NCI-H128 (cell line): Measurements from ENCODE around the gene CIITA.
"Not testable (repeated sequence)": the region's sequence is repeated elsewhere in the genome, so short reads cannot be mapped to it uniquely, and the experiment has no call there.

Source experiments
- DNase-seq: peaks from one replicate; lab custom pipeline; 2025; ENCODE audit not compliant: unreplicated experiment; lab: John Stamatoyannopoulos, UW

The CIITA gene

GRCh38 chr16:10876799-10877341 is at the start of gene CIITA:
CIITA (plus strand) TSS chr16:10877202; CDS start chr16:10877331, 129 bp downstream.
- no peak for DNase-seq

- no peak for DNase-seq
Measured at GRCh38 chr16:10827691-10828341, 49.2 kb upstream of the CIITA start.

- DNase-seq, result no peak
Measured at GRCh38 chr16:10828851-10829366, 48.1 kb upstream of the CIITA start.

- not testable (repeated sequence) for DNase-seq
Measured at GRCh38 chr16:10829390-10830098, 47.5 kb upstream of the CIITA start.

GRCh38 chr16:10830240-10830639 is 46.8 kb upstream of the CIITA start:
- not testable (repeated sequence) for DNase-seq

- no peak for DNase-seq
Measured at GRCh38 chr16:10831894-10832886, 44.8 kb upstream of the CIITA start.

GRCh38 chr16:10833271-10833670 is 43.7 kb upstream of the CIITA start:
- DNase-seq, result no peak

GRCh38 chr16:10834130-10834529 is 42.9 kb upstream of the CIITA start:
- DNase-seq, result no peak

- no peak for DNase-seq
Measured at GRCh38 chr16:10834766-10835165, 42.2 kb upstream of the CIITA start.

GRCh38 chr16:10835281-10835931 is 41.6 kb upstream of the CIITA start:
- no peak for DNase-seq

GRCh38 chr16:10836174-10836853 is 40.7 kb upstream of the CIITA start:
- no peak for DNase-seq

- no peak for DNase-seq
Measured at GRCh38 chr16:10838621-10839278, 38.3 kb upstream of the CIITA start.

- DNase-seq, result no peak
Measured at GRCh38 chr16:10839279-10839666, 37.7 kb upstream of the CIITA start.

GRCh38 chr16:10840703-10841102 is 36.3 kb upstream of the CIITA start:
- DNase-seq, result no peak

- DNase-seq, result no peak
Measured at GRCh38 chr16:10846213-10846998, 30.6 kb upstream of the CIITA start.

GRCh38 chr16:10847176-10847575 is 29.8 kb upstream of the CIITA start:
- no peak for DNase-seq

GRCh38 chr16:10849736-10850477 is 27.1 kb upstream of the CIITA start:
- DNase-seq, result no peak

GRCh38 chr16:10850478-10850850 is 26.5 kb upstream of the CIITA start:
- DNase-seq, result no peak
